Ishikawa (cell line): ENCODE results near the gene VPS11.

Experiments
- CEBPB ChIP-seq: IDR thresholded peaks from 2 replicates; pipeline ENCODE4 v1.6.1; 2012
- FOXM1 ChIP-seq: IDR thresholded peaks from 2 replicates; pipeline ENCODE4 v1.6.1; 2012; ENCODE audit warnings: low read depth, borderline replicate concordance
- MAX ChIP-seq: IDR thresholded peaks from 2 replicates; pipeline ENCODE4 v1.6.1; 2012
- REST ChIP-seq: IDR thresholded peaks from 2 replicates; pipeline ENCODE4 v1.6.1; 2012; ENCODE audit warnings: low read depth, mild to moderate bottlenecking

- TF ChIP-seq REST = no peak
- no peak for TF ChIP-seq FOXM1
- no peak for TF ChIP-seq MAX
- TF ChIP-seq CEBPB = no peak
These were observed 22.9 kb upstream of the VPS11 start for GRCh38 chr11:119044708-119045107.
